Karpas-422 (cell line): Measurements from ENCODE around the gene NEU3. TPM values are rescaled to one million over a fixed set of nuclear protein-coding genes. Genes with fewer than 3 reads are reported as not detected.

Experiments
- DNase-seq: peaks from one replicate; pipeline ENCODE4 v3.0.0-alpha.2; 2015
- H2AFZ ChIP-seq: fragments of 200-600 bp; sonication (generic); 2 replicates; pipeline ENCODE4 v1.6.1; 2014; ENCODE audit warnings: antibody characterized with exemption, low read length, mixed read lengths
- H3K27ac ChIP-seq: fragments of 200-600 bp; sonication (generic); 2 replicates; pipeline ENCODE4 v1.5.1; 2014; ENCODE audit warnings: mild to moderate bottlenecking, low read length, moderate library complexity
- H3K27me3 ChIP-seq: fragments of 200-600 bp; sonication (generic); 2 replicates; pipeline ENCODE4 v1.6.1; 2014; ENCODE audit warnings: low read length, mixed read lengths
- H3K36me3 ChIP-seq: fragments of 200-600 bp; sonication (generic); 2 replicates; pipeline ENCODE4 v1.6.1; 2014; ENCODE audit warnings: low read length, mixed read lengths; ENCODE audit not compliant: insufficient read depth
- H3K4me1 ChIP-seq: fragments of 200-600 bp; sonication (generic); 2 replicates; pipeline ENCODE4 v1.6.1; 2014; ENCODE audit warnings: mild to moderate bottlenecking, low read length, mixed read lengths
- H3K4me2 ChIP-seq: fragments of 200-600 bp; sonication (generic); 2 replicates; pipeline ENCODE4 v1.6.1; 2014; ENCODE audit warnings: low read length, low read depth, mild to moderate bottlenecking; ENCODE audit not compliant: poor library complexity, severe bottlenecking
- H3K4me3 ChIP-seq: fragments of 200-600 bp; sonication (generic); 2 replicates; pipeline ENCODE4 v1.5.1; 2014; ENCODE audit warnings: mild to moderate bottlenecking, antibody characterized with exemption, low read length, mixed read lengths
- H3K79me2 ChIP-seq: fragments of 200-600 bp; sonication (generic); 2 replicates; pipeline ENCODE4 v1.6.1; 2014; ENCODE audit warnings: mild to moderate bottlenecking, low read length, mixed read lengths
- H3K9ac ChIP-seq: fragments of 200-600 bp; sonication (generic); 2 replicates; pipeline ENCODE4 v1.6.0; 2014; ENCODE audit warnings: low read length
- H3K9me2 ChIP-seq: fragments of 200-600 bp; sonication (generic), shearing (Covaris generic); replicated peaks from 2 replicates; pipeline ENCODE4 v1.6.0; 2014; ENCODE audit warnings: mild to moderate bottlenecking, low read length, moderate library complexity; ENCODE audit not compliant: insufficient read depth
- H3K9me3 ChIP-seq: fragments of 300-700, 200-600 bp; sonication (generic); 2 replicates; pipeline ENCODE4 v1.6.1; 2014; ENCODE audit warnings: low read length, mixed read lengths
- H4K20me1 ChIP-seq: fragments of 200-600 bp; sonication (generic); 2 replicates; pipeline ENCODE4 v1.6.1; 2014; ENCODE audit warnings: mild to moderate bottlenecking, antibody characterized with exemption, low read length, low read depth; ENCODE audit not compliant: insufficient read depth
- total RNA-seq: library from RNA; depleted of rRNA; stranded (reverse); fragments of >200 nt; shearing (Covaris generic); gene quantifications from 2 replicates; pipeline ENCODE4 v1.2.3, GENCODE V29; 2014; ENCODE audit warnings: low replicate concordance; rRNA removed

The NEU3 gene, protein sequence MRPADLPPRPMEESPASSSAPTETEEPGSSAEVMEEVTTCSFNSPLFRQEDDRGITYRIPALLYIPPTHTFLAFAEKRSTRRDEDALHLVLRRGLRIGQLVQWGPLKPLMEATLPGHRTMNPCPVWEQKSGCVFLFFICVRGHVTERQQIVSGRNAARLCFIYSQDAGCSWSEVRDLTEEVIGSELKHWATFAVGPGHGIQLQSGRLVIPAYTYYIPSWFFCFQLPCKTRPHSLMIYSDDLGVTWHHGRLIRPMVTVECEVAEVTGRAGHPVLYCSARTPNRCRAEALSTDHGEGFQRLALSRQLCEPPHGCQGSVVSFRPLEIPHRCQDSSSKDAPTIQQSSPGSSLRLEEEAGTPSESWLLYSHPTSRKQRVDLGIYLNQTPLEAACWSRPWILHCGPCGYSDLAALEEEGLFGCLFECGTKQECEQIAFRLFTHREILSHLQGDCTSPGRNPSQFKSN
- total RNA-seq = 103 and 133 TPM in 2 replicates

- Histone ChIP-seq H3K4me1 (peaks cover 60% of the 10 kb centered on the region), H3K4me3 (peak within 1 kb of the TSS; percentile 96), H3K36me3 (peaks cover 4% of the 10 kb centered on the region), H3K9ac (peak within 1 kb of the TSS; percentile 99), H3K9me3 (no peaks in the 10 kb centered on the region), H4K20me1 (peaks cover 2% of the 10 kb centered on the region; the same call in 1 of the 2 replicates), H3K9me2 (no peaks in the 10 kb centered on the region), H3K4me2 (peak within 1 kb of the TSS; percentile 99), H3K27ac (peak within 1 kb of the TSS; percentile 95), H2AFZ (peak within 1 kb of the TSS; percentile 17; the same call in 1 of the 2 replicates), H3K27me3 (no peaks in the 10 kb centered on the region), H3K79me2 (peaks cover 57% of the 10 kb centered on the region)
- peak; percentile 97 for DNase-seq
Measured at GRCh38 chr11:74988541-74989259, at the start of gene NEU3. Gene NEU3, plus strand, starts transcription at chr11:74988933. Its CDS starts 128 bp downstream, at chr11:74989061.

GRCh38 chr11:74941492-74941891 lies 47.2 kb upstream of the NEU3 start:
- peaks cover 21% of the 10 kb centered on the region for H3K36me3 ChIP-seq

GRCh38 chr11:74942073-74942759 lies 46.5 kb upstream of the NEU3 start:
- no peak overlapping the region for H3K4me3 ChIP-seq
- H2AFZ ChIP-seq = no peak overlapping the region
- DNase-seq = no peak
- peaks cover 52% of the 10 kb centered on the region for H3K79me2 ChIP-seq
- no peaks in the 10 kb centered on the region for H3K27me3 ChIP-seq
- no peak overlapping the region for H3K9ac ChIP-seq
- peaks cover 42% of the 10 kb centered on the region for H3K4me1 ChIP-seq
- no peak overlapping the region for H3K4me2 ChIP-seq
- H3K36me3 ChIP-seq = peaks cover 14% of the 10 kb centered on the region
- no peaks in the 10 kb centered on the region for H3K9me3 ChIP-seq
- H3K9me2 ChIP-seq = no peaks in the 10 kb centered on the region
- peak overlapping the region; percentile 41 for H3K27ac ChIP-seq
- no peaks in the 10 kb centered on the region for H4K20me1 ChIP-seq

More at GRCh38 chr11:74941492-74941891, 47.2 kb upstream of the NEU3 start:
- Histone ChIP-seq H3K27ac (peak overlapping the region; percentile 41; the same call in 1 of the 2 replicates), H3K27me3 (no peaks in the 10 kb centered on the region), H3K9me3 (no peaks in the 10 kb centered on the region), H3K4me2 (no peak overlapping the region), H4K20me1 (no peaks in the 10 kb centered on the region), H3K9ac (0 out of 2 replicates have a peak overlapping the region, but pooled peaks have one; percentile 7), H3K9me2 (no peaks in the 10 kb centered on the region), H3K79me2 (peaks cover 47% of the 10 kb centered on the region), H3K4me3 (no peak overlapping the region), H3K4me1 (peaks cover 49% of the 10 kb centered on the region), H2AFZ (no peak overlapping the region)
- no peak for DNase-seq

DNA sequence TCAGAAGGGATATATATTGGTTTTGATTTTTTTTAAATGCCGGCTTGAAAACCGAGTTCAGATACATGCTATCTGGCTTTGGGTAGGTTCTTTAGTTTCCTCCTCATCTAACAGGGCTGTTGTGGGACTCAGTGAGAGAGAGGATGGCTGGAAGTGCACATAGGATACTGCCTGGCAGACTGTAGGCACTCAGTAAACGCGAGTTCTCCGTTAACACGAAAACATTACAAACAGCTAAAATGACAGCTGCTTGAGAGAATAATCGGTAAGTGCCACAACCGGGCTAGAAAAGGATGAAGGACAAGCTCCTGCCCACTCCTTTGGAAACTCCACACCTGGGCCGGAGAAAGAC lies 40.2 kb upstream of the NEU3 start:
- peak; percentile 65 for DNase-seq
- Histone ChIP-seq H4K20me1 (no peaks in the 10 kb centered on the region), H3K4me3 (peak overlapping the region; percentile 86), H3K36me3 (peaks cover 8% of the 10 kb centered on the region; the same call in 1 of the 2 replicates), H3K9ac (peak overlapping the region; percentile 90), H3K79me2 (peaks cover 88% of the 10 kb centered on the region), H3K9me2 (no peaks in the 10 kb centered on the region), H3K4me2 (peak overlapping the region; percentile 91), H2AFZ (peak overlapping the region; percentile 73), H3K9me3 (no peaks in the 10 kb centered on the region), H3K27ac (peak overlapping the region; percentile 72), H3K4me1 (peaks cover 55% of the 10 kb centered on the region), H3K27me3 (no peaks in the 10 kb centered on the region)

- peak within 1 kb of the TSS; percentile 86 for H3K4me3 ChIP-seq
- peaks cover 92% of the 10 kb centered on the region for H3K79me2 ChIP-seq
- peaks cover 55% of the 10 kb centered on the region for H3K4me1 ChIP-seq
- no peaks in the 10 kb centered on the region for H3K27me3 ChIP-seq
- H4K20me1 ChIP-seq = no peaks in the 10 kb centered on the region
- H3K4me2 ChIP-seq = peak within 1 kb of the TSS; percentile 91
- H3K36me3 ChIP-seq = peaks cover 12% of the 10 kb centered on the region
- no peaks in the 10 kb centered on the region for H3K9me2 ChIP-seq
- peak; percentile 100 for DNase-seq
- peak within 1 kb of the TSS; percentile 87 for H3K27ac ChIP-seq
- H3K9me3 ChIP-seq = no peaks in the 10 kb centered on the region
- H3K9ac ChIP-seq = peak within 1 kb of the TSS; percentile 90
- H2AFZ ChIP-seq = peak within 1 kb of the TSS; percentile 73
Measured at GRCh38 chr11:74948898-74949752, 39.6 kb upstream of the NEU3 start, which contains the start of the genes SPCS2 and XRRA1. Gene SPCS2, plus strand, starts transcription at chr11:74949266. Its CDS starts 20 bp downstream, at chr11:74949286. Gene XRRA1, minus strand, starts transcription at chr11:74949091. Its CDS starts 8,213 bp downstream, at chr11:74940878.

DNA sequence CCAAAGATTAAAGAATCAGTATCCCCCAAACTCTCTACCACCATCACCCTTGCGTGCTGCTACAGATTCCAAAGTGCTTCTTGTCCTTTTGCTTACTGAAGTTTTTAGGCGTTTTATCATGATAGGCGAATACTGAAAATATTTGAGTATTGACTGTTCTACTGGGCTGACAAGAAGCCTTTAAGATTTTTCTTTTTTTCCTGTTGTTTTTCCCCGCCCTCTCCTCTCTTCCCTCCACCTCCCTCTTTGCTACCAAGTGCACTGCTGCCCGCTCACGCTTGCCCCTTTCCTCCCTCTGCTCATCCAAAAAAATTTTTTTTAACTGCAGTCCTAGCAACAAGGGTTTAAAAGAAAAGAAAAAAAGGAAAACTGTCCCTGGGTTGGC lies 39.0 kb upstream of the NEU3 start:
- no peak overlapping the region for H2AFZ ChIP-seq
- H4K20me1 ChIP-seq = no peaks in the 10 kb centered on the region
- peak overlapping the region; percentile 90 for H3K9ac ChIP-seq
- H3K4me3 ChIP-seq = peak overlapping the region; percentile 86
- peak; percentile 53 for DNase-seq
- peak overlapping the region; percentile 86 for H3K4me2 ChIP-seq
- H3K27me3 ChIP-seq = no peaks in the 10 kb centered on the region
- peaks cover 92% of the 10 kb centered on the region for H3K79me2 ChIP-seq
- no peaks in the 10 kb centered on the region for H3K9me3 ChIP-seq
- H3K9me2 ChIP-seq = no peaks in the 10 kb centered on the region
- peak overlapping the region; percentile 87 for H3K27ac ChIP-seq
- H3K36me3 ChIP-seq = peaks cover 13% of the 10 kb centered on the region
- peaks cover 55% of the 10 kb centered on the region for H3K4me1 ChIP-seq

GRCh38 chr11:74950374-74950969 lies 38.3 kb upstream of the NEU3 start:
- no peaks in the 10 kb centered on the region for H3K9me3 ChIP-seq
- H2AFZ ChIP-seq = no peak overlapping the region
- peaks cover 59% of the 10 kb centered on the region for H3K4me1 ChIP-seq
- peak overlapping the region; percentile 86 for H3K4me3 ChIP-seq
- H3K9ac ChIP-seq = peak overlapping the region; percentile 90
- H3K9me2 ChIP-seq = no peaks in the 10 kb centered on the region
- peaks cover 10% of the 10 kb centered on the region for H3K36me3 ChIP-seq
- peak overlapping the region; percentile 87 for H3K27ac ChIP-seq
- no peaks in the 10 kb centered on the region for H3K27me3 ChIP-seq
- DNase-seq = peak; percentile 69
- peak overlapping the region; percentile 86 for H3K4me2 ChIP-seq
- no peaks in the 10 kb centered on the region for H4K20me1 ChIP-seq
- H3K79me2 ChIP-seq = peaks cover 92% of the 10 kb centered on the region
